Loucy (cell line): ENCODE measurements around the gene BBS2.

Source experiments
- H2AFZ ChIP-seq: fragments of 200-600 bp; sonication (generic); 2 replicates; pipeline ENCODE4 v1.6.0; 2016; ENCODE audit warnings: antibody characterized with exemption, mild to moderate bottlenecking, low read length, moderate library complexity
- H3F3A ChIP-seq: fragments of 200-600 bp; 2 replicates; pipeline ENCODE4 v1.6.0; 2016; ENCODE audit warnings: antibody characterized with exemption, low read depth, mild to moderate bottlenecking
- H3K27me3 ChIP-seq: fragments of 200-600 bp; sonication (generic); 2 replicates; pipeline ENCODE4 v1.6.1; 2014; ENCODE audit warnings: low read length, mild to moderate bottlenecking; ENCODE audit not compliant: insufficient read depth, poor library complexity, severe bottlenecking
- H3K36me3 ChIP-seq: fragments of 200-600 bp; sonication (generic); 2 replicates; pipeline ENCODE4 v1.6.1; 2016; ENCODE audit warnings: low read length; ENCODE audit not compliant: insufficient read depth
- H3K4me1 ChIP-seq: fragments of 200-600 bp; sonication (generic); 2 replicates; pipeline ENCODE4 v1.5.1; 2014; ENCODE audit warnings: low read length, mild to moderate bottlenecking; ENCODE audit not compliant: insufficient read depth, poor library complexity, severe bottlenecking
- H3K4me2 ChIP-seq: fragments of 200-600 bp; sonication (generic); 2 replicates; pipeline ENCODE4 v1.6.0; 2014; ENCODE audit warnings: antibody characterized with exemption, low read length, low read depth, mild to moderate bottlenecking; ENCODE audit not compliant: poor library complexity, severe bottlenecking
- H3K4me3 ChIP-seq: fragments of 200-600 bp; sonication (generic); 2 replicates; pipeline ENCODE4 v1.5.1; 2014; ENCODE audit warnings: low read length, mild to moderate bottlenecking, mixed read lengths; ENCODE audit not compliant: poor library complexity, severe bottlenecking
- H3K79me2 ChIP-seq: fragments of 200-600 bp; sonication (generic); 2 replicates; pipeline ENCODE4 v1.6.1; 2014; ENCODE audit warnings: low read length; ENCODE audit not compliant: insufficient read depth
- H3K9ac ChIP-seq: fragments of 200-600 bp; sonication (generic); 2 replicates; pipeline ENCODE4 v1.6.0; 2014; ENCODE audit warnings: mild to moderate bottlenecking, low read depth, low read length, moderate library complexity; ENCODE audit not compliant: poor library complexity, severe bottlenecking
- H3K9me2 ChIP-seq: fragments of 200-600 bp; sonication (generic); replicated peaks from 2 replicates; pipeline ENCODE4 v1.6.1; 2016; ENCODE audit warnings: low read depth, low read length, mixed read lengths
- H3K9me3 ChIP-seq: fragments of 200-600 bp; sonication (generic); 2 replicates; pipeline ENCODE4 v1.6.1; 2014; ENCODE audit warnings: mild to moderate bottlenecking, antibody characterized with exemption, low read length, low read depth; ENCODE audit not compliant: insufficient read depth
- H4K20me1 ChIP-seq: fragments of 200-600 bp; sonication (generic); 2 replicates; pipeline ENCODE4 v1.6.0; 2014; ENCODE audit warnings: antibody characterized with exemption, low read length, mild to moderate bottlenecking; ENCODE audit not compliant: insufficient read depth, poor library complexity, severe bottlenecking
- EZH2phosphoT487 ChIP-seq: fragments of 200-600 bp; IDR thresholded peaks from 2 replicates; pipeline ENCODE4 v1.6.1; 2018; ENCODE audit warnings: antibody characterized with exemption, mild to moderate bottlenecking, moderate library complexity, borderline replicate concordance
- TF ChIP-seq, protein P1 (sequence below): fragments of 200-600 bp; sonication (generic); conservative IDR thresholded peaks from 2 replicates; pipeline ENCODE4 v1.5.1; 2014; ENCODE audit warnings: mild to moderate bottlenecking, antibody characterized with exemption, low read length

The BBS2 gene

DNA sequence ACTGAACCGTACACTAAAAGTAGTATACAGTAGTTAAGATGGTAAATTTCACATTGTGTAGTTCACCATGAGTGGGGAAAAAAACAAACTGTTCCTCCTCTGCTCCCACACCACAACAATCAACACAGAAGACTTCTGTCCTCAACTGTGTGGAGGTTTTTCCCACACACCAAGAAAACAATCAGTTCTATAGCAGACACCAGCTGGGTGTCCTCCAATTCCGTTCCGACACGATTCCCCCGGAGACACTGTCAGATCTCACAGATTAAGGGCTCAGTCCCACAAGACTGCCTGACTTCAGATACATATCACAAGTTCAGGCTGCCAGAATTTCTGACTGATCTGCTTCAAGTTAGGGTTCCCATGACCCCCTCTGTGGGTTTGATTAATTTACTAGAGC is 31.8 kb downstream of the BBS2 start:
- no peaks in the 10 kb centered on the region for H3K9me2 ChIP-seq
- H3K27me3 ChIP-seq: no peaks in the 10 kb centered on the region
- peaks cover 9% of the 10 kb centered on the region; the same call in 1 of the 2 replicates for H3K36me3 ChIP-seq
- no peaks in the 10 kb centered on the region for H3K79me2 ChIP-seq
- no peaks in the 10 kb centered on the region for H3F3A ChIP-seq
- H3K9ac ChIP-seq: no peak overlapping the region
- no peaks in the 10 kb centered on the region for H4K20me1 ChIP-seq
- TF ChIP-seq, protein P1, sequence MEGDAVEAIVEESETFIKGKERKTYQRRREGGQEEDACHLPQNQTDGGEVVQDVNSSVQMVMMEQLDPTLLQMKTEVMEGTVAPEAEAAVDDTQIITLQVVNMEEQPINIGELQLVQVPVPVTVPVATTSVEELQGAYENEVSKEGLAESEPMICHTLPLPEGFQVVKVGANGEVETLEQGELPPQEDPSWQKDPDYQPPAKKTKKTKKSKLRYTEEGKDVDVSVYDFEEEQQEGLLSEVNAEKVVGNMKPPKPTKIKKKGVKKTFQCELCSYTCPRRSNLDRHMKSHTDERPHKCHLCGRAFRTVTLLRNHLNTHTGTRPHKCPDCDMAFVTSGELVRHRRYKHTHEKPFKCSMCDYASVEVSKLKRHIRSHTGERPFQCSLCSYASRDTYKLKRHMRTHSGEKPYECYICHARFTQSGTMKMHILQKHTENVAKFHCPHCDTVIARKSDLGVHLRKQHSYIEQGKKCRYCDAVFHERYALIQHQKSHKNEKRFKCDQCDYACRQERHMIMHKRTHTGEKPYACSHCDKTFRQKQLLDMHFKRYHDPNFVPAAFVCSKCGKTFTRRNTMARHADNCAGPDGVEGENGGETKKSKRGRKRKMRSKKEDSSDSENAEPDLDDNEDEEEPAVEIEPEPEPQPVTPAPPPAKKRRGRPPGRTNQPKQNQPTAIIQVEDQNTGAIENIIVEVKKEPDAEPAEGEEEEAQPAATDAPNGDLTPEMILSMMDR: no peak
- no peak for TF ChIP-seq EZH2phosphoT487
- no peak overlapping the region for H3K4me2 ChIP-seq
- no peak overlapping the region for H2AFZ ChIP-seq
- H3K4me3 ChIP-seq: no peak overlapping the region
- no peaks in the 10 kb centered on the region for H3K4me1 ChIP-seq
- H3K9me3 ChIP-seq: no peaks in the 10 kb centered on the region

- H4K20me1 ChIP-seq: no peaks in the 10 kb centered on the region
- no peak overlapping the region for H3K9ac ChIP-seq
- TF ChIP-seq, protein P1: no peak
- no peak for TF ChIP-seq EZH2phosphoT487
- H3K27me3 ChIP-seq: no peaks in the 10 kb centered on the region
- no peak overlapping the region for H2AFZ ChIP-seq
- H3K4me3 ChIP-seq: no peak overlapping the region
- H3F3A ChIP-seq: no peaks in the 10 kb centered on the region
- H3K4me1 ChIP-seq: peaks cover 7% of the 10 kb centered on the region
- no peaks in the 10 kb centered on the region for H3K9me2 ChIP-seq
- no peaks in the 10 kb centered on the region for H3K9me3 ChIP-seq
- H3K36me3 ChIP-seq: peaks cover 20% of the 10 kb centered on the region; the same call in 1 of the 2 replicates
- no peaks in the 10 kb centered on the region for H3K79me2 ChIP-seq
- H3K4me2 ChIP-seq: no peak overlapping the region
Measured at GRCh38 chr16:56483394-56483793, 36.4 kb downstream of the BBS2 start.

DNA sequence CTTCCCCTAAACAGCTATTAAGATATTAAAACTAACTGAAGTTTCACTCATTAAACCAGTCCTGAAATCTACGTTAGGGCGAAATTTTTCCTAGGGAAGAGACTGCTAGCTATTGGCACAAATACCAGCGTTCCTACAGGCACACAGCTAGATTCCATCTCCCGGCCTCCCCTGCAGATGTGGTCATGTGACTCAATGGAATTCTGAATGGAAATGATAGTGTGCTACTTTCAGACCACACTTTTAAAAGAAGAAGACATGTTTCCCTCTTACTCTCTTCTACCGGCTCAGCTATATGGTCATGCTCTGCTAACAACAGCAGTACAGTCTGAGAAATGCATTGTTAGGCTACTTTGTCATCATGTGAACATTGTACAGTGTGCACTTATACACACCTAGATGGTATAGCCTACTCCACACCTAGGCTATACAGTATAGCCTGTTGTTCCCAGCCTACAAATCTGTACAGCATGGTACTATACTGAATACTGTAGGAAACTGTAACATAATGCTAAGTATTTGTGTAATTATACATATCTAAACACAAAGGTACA is 37.1 kb downstream of the BBS2 start:
- H3K4me3 ChIP-seq: no peak overlapping the region
- TF ChIP-seq, protein P1: no peak
- TF ChIP-seq EZH2phosphoT487: no peak

More for the DNA sequence above, 37.1 kb downstream of the BBS2 start:
- Histone ChIP-seq H3K9me2 (no peaks in the 10 kb centered on the region), H3K4me1 (peaks cover 7% of the 10 kb centered on the region), H4K20me1 (no peaks in the 10 kb centered on the region), H3F3A (no peaks in the 10 kb centered on the region), H3K36me3 (peaks cover 24% of the 10 kb centered on the region; the same call in 1 of the 2 replicates), H3K79me2 (no peaks in the 10 kb centered on the region), H3K9ac (no peak overlapping the region), H3K4me2 (no peak overlapping the region), H2AFZ (no peak overlapping the region), H3K9me3 (no peaks in the 10 kb centered on the region), H3K27me3 (no peaks in the 10 kb centered on the region)
